Endodermal cell (in vitro differentiated cells): ENCODE data around the gene SLC35G3. TPM values are rescaled to one million over a fixed set of nuclear protein-coding genes. Genes with fewer than 3 reads are reported as not detected.
"Not testable (repeated sequence)": the region's sequence is repeated elsewhere in the genome, so short reads cannot be mapped to it uniquely, and the experiment has no call there.

ENCODE experiments used
- DNase-seq: peaks from one replicate; pipeline ENCODE4 v3.0.0-alpha.2; 2017
- H3K27ac ChIP-seq: 2 replicates; pipeline ENCODE4 v1.5.1; 2013; ENCODE audit warnings: mild to moderate bottlenecking, low read depth, low read length, moderate library complexity
- H3K27me3 ChIP-seq: 2 replicates; pipeline ENCODE4 v1.6.1; 2013; ENCODE audit warnings: mild to moderate bottlenecking, low read length, moderate library complexity; ENCODE audit not compliant: insufficient read depth, control insufficient read depth, poor library complexity, severe bottlenecking
- H3K36me3 ChIP-seq: 2 replicates; pipeline ENCODE4 v1.7.0; 2013; ENCODE audit warnings: mild to moderate bottlenecking, low read length, moderate library complexity; ENCODE audit not compliant: control insufficient read depth, insufficient read depth
- H3K4me1 ChIP-seq: one replicate; pipeline ENCODE4 v1.7.0; 2013; ENCODE audit warnings: low read length; ENCODE audit not compliant: control insufficient read depth, insufficient read depth
- H3K4me3 ChIP-seq: 2 replicates; pipeline ENCODE4 v1.5.1; 2013; ENCODE audit warnings: mild to moderate bottlenecking, low read length, moderate library complexity
- H3K9ac ChIP-seq: 2 replicates; pipeline ENCODE4 v1.6.1; 2013; ENCODE audit warnings: mild to moderate bottlenecking, low read length, moderate library complexity; ENCODE audit not compliant: poor library complexity, severe bottlenecking; ENCODE audit errors: extremely low read depth
- H3K9me3 ChIP-seq: 2 replicates; pipeline ENCODE4 v1.6.1; 2013; ENCODE audit warnings: mild to moderate bottlenecking, low read length, moderate library complexity; ENCODE audit not compliant: control insufficient read depth
- H3K27ac Mint-ChIP-seq: 2 replicates; pipeline ENCODE4 v1.8.0; 2020; ENCODE audit warnings: mixed read lengths
- H3K27me3 Mint-ChIP-seq: 2 replicates; pipeline ENCODE4 v1.8.0; 2021; ENCODE audit warnings: mild to moderate bottlenecking, mixed read lengths; ENCODE audit not compliant: insufficient read depth
- H3K36me3 Mint-ChIP-seq: 2 replicates; pipeline ENCODE4 v1.8.0; 2020; ENCODE audit warnings: low read depth, mixed read lengths
- H3K4me1 Mint-ChIP-seq: 2 replicates; pipeline ENCODE4 v1.8.0; 2020; ENCODE audit warnings: mixed read lengths
- H3K4me3 Mint-ChIP-seq: 2 replicates; pipeline ENCODE4 v1.8.0; 2020; ENCODE audit warnings: mild to moderate bottlenecking, moderate library complexity, mixed read lengths
- H3K9me3 Mint-ChIP-seq: 2 replicates; pipeline ENCODE4 v1.8.0; 2020; ENCODE audit warnings: mild to moderate bottlenecking, mixed read lengths
- CTCF ChIP-seq: fragments of 200-600 bp; sonication (generic); conservative IDR thresholded peaks from 2 replicates; pipeline ENCODE4 v1.5.0; 2021; ENCODE audit warnings: antibody characterized with exemption, mild to moderate bottlenecking
- WGBS, 2 experiments: methylation state at CpG; one replicate each; pipeline versions ENCODE4 v1.1.5 to v1.1.7; 2013; ENCODE audit warnings: missing lambda C conversion rate in 2 of 2, mixed read lengths in 1 of 2; ENCODE audit not compliant: insufficient coverage in 1 of 2, insufficient read length in 1 of 2; 5-methylcytosine and 5-hydroxymethylcytosine counted together
- total RNA-seq, 2 donors: library from RNA; stranded (reverse); fragmentation: NEBNext Ultra II Directional in 1 of 2; extraction: Animal tissue kit (Norgen Biotek cat#: 25700) in 1 of 2; gene quantifications; 2 replicates in 1 of 2; 3 replicates in 1 of 2; pipeline ENCODE4 v1.2.1, GENCODE V29; 2021

SLC35G3 gene
- total RNA-seq, 2 donors from 2014 or later, result not detected

DNA sequence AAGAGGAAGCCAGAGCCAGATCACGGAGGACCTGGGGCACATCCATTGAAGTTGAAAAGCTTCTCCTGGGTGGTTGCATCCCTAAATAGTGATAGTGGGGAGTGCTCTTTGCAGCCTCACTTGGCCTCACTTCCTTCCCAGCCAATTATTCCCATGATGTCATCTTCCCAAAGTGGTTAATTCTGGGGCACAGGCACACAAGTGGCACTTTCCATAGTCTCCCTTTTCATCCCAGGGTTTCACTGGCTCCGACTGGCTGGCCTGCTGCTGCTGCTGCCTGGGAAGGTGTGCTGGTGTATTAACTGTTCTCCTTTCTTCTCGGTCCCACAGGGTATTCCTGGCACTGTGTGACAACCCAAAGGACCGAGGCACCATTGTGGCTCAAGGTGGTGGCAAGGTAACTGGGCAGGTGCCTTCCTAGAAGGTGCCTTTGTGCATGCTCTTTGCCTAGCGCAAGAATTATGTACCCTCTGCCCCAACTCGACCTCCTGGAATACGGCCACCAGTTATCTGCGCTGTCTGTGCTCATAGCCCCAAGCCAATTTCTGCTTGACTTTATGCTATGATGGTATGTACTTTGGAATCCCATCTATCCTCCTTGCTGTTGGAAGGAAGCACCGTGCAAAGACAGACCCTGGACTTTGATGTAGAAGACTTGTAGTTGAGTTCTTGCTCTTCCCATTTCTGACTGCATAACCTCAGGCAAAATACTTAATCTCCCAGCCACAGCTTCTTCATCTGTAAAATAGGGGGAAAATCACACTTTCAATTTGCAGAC lies 18.4 kb downstream of the SLC35G3 start:
- Histone ChIP-seq H3K36me3 (no peaks in the 10 kb centered on the region), H3K9ac (no peak overlapping the region), H3K9me3 (no peaks in the 10 kb centered on the region), H3K27me3 (no peaks in the 10 kb centered on the region), H3K4me1 (no peaks in the 10 kb centered on the region), H3K4me3 (no peak overlapping the region), H3K27ac (no peak overlapping the region)
- H3K27me3 Mint-ChIP-seq, result peaks cover 7% of the 10 kb centered on the region
- no peaks in the 10 kb centered on the region for H3K36me3 Mint-ChIP-seq
- no peak for DNase-seq
- 89 to 95% methylated on average over 7 to 9 of the region's 9 CpGs for WGBS, 2 experiments
- TF ChIP-seq CTCF, result no peak
- no peak overlapping the region for H3K4me3 Mint-ChIP-seq
- H3K9me3 Mint-ChIP-seq, result no peaks in the 10 kb centered on the region
- H3K4me1 Mint-ChIP-seq, result no peaks in the 10 kb centered on the region
- H3K27ac Mint-ChIP-seq, result no peak overlapping the region

GRCh38 chr17:35174835-35175334 lies 19.3 kb downstream of the SLC35G3 start:
- no peak overlapping the region for H3K27ac Mint-ChIP-seq
- no peak for TF ChIP-seq CTCF
- Histone ChIP-seq H3K9me3 (no peaks in the 10 kb centered on the region), H3K4me1 (no peaks in the 10 kb centered on the region), H3K27ac (no peak overlapping the region), H3K27me3 (no peaks in the 10 kb centered on the region), H3K9ac (no peak overlapping the region), H3K4me3 (no peak overlapping the region), H3K36me3 (no peaks in the 10 kb centered on the region)
- H3K4me1 Mint-ChIP-seq, result no peaks in the 10 kb centered on the region
- H3K27me3 Mint-ChIP-seq, result peaks cover 7% of the 10 kb centered on the region
- DNase-seq, result no peak
- H3K36me3 Mint-ChIP-seq, result no peaks in the 10 kb centered on the region
- WGBS, 2 experiments, result 90 to 93% methylated on average over 2 of the region's 2 CpGs
- no peaks in the 10 kb centered on the region for H3K9me3 Mint-ChIP-seq
- no peak overlapping the region for H3K4me3 Mint-ChIP-seq

DNA sequence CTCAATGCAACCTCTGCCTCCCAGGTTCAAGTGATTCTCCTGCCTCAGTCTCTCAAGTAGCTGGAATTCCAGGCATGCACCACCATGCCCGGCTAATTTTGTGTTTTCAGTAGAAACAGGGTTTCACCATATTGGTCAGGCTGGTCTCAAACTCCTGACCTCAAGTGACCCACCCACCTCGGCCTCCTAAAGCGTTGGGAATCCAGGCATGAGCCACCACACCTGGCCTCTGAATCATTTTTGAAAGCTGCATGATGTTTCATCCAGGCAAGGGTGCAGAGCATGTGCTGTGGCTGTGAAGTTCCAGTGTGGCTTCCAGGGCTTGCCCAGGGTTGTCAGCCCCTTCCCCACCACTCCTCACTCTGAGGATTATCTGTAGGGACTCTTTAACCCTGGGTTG lies 21.9 kb downstream of the SLC35G3 start:
- not testable (repeated sequence) for H3K4me1 ChIP-seq, H3K9ac ChIP-seq, H3K27me3 ChIP-seq, H3K9me3 ChIP-seq, H3K36me3 ChIP-seq, H3K27me3 Mint-ChIP-seq, H3K9me3 Mint-ChIP-seq, DNase-seq, H3K36me3 Mint-ChIP-seq, H3K27ac Mint-ChIP-seq, H3K4me1 Mint-ChIP-seq, H3K4me3 Mint-ChIP-seq, H3K27ac ChIP-seq, H3K4me3 ChIP-seq
- WGBS, 2 experiments, result 77 to 93% methylated on average over 3 of the region's 3 CpGs
